K562 (cell line): ENCODE results near the gene DNAJB1. TPM values are rescaled to one million over a fixed set of nuclear protein-coding genes. Genes with fewer than 3 reads are reported as not detected.
A peak's percentile ranks its signal among the peaks of the same experiment; 100 is the strongest.

Experiments
- ATAC-seq: fragments of 200-7000 bp; cut with Tn5 transposase; 3 replicates; pipeline ENCODE4 v1.9.1; 2020; ENCODE audit warnings: moderate library complexity
- BruUV-seq: library from RNA; stranded (reverse); fragments of 400-500 nt; replicated peaks from 2 replicates; lab custom pipeline; 2021; lab: Mats Ljungman, UMichigan
- CTCF ChIA-PET: fragments of 300-600 bp; formaldehyde crosslinking; extraction: SDS; loops from one replicate; lab custom pipeline; 2021; ENCODE audit warnings: low intra/inter-chr PET ratio; lab: Yijun Ruan, JAX
- POLR2A ChIA-PET: fragments of 300-600, 350-650 bp; sonication (Branson Sonifier 250); formaldehyde crosslinking; extraction: SDS; loops from one replicate; lab custom pipeline; 2021; ENCODE audit warnings: antibody characterized with exemption, inconsistent platforms; lab: Yijun Ruan, JAX
- DNase-seq, 4 experiments: peaks; one replicate each; pipeline versions ENCODE4 v3.0.0 to v3.0.0-alpha.2; 2011 to 2018; ENCODE audit warnings: low spot score in 3 of 4, mixed read lengths in 3 of 4; ENCODE audit errors: extremely low read depth in 1 of 4
- FAIRE-seq: peaks from 2 replicates; lab custom pipeline; 2011; peaks lifted over from hg19 to GRCh38; lab: Jason Lieb, UNC
- H2AFZ ChIP-seq: 2 replicates; pipeline ENCODE4 v1.6.0; 2011; ENCODE audit warnings: low read depth, low read length, control low read depth, inconsistent platforms
- H3K27ac ChIP-seq: fragments of 200-600 bp; 3 replicates; pipeline ENCODE4 v1.8.0; 2011; ENCODE audit warnings: low read depth, mild to moderate bottlenecking, control low read depth, inconsistent platforms, low read length, moderate library complexity, mixed read lengths; ENCODE audit errors: extremely low read depth
- H3K27me3 ChIP-seq, 2 experiments: fragments of 300-600 bp in 1 of 2; 2 replicates in 1 of 2; 3 replicates in 1 of 2; pipeline versions ENCODE4 v1.6.0 to v1.8.0; 2011; ENCODE audit warnings: inconsistent platforms in 2 of 2, low read length in 2 of 2, mild to moderate bottlenecking in 1 of 2, mixed read lengths in 1 of 2, moderate library complexity in 1 of 2; ENCODE audit not compliant: control insufficient read depth in 2 of 2, insufficient read depth in 2 of 2
- H3K36me3 ChIP-seq: fragments of 300-600 bp; 3 replicates; pipeline ENCODE4 v1.8.0; 2011; ENCODE audit warnings: mild to moderate bottlenecking, low read length, inconsistent platforms; ENCODE audit not compliant: control insufficient read depth, insufficient read depth
- H3K4me1 ChIP-seq, 2 experiments: fragments of 200-600 bp in 1 of 2; replicated peaks in 1 of 2; 2 replicates in 1 of 2; 3 replicates in 1 of 2; pipeline versions ENCODE4 v1.5.1 to v1.8.0; 2011; ENCODE audit warnings: inconsistent platforms in 2 of 2, low read length in 2 of 2, mild to moderate bottlenecking in 1 of 2, mixed read lengths in 1 of 2, moderate library complexity in 1 of 2; ENCODE audit not compliant: control insufficient read depth in 2 of 2, insufficient read depth in 2 of 2
- H3K4me2 ChIP-seq: 2 replicates; pipeline ENCODE4 v1.6.1; 2011; ENCODE audit warnings: low read length, control low read depth, inconsistent platforms, mixed read lengths; ENCODE audit not compliant: insufficient read depth
- H3K4me3 ChIP-seq: fragments of 200-600 bp; sonication (generic), shearing (Covaris generic); 2 replicates; pipeline ENCODE4 v1.5.1; 2016; ENCODE audit warnings: control low read depth, inconsistent platforms
- H3K79me2 ChIP-seq: fragments of 200-600 bp; 3 replicates; pipeline ENCODE4 v1.8.0; 2011; ENCODE audit warnings: low read length, inconsistent platforms; ENCODE audit not compliant: control insufficient read depth, insufficient read depth
- H3K9ac ChIP-seq, 2 experiments: 2 replicates each; pipeline versions ENCODE4 v1.6.0 to v1.6.1; 2011; ENCODE audit warnings: low read depth in 2 of 2, low read length in 2 of 2, control low read depth in 1 of 2, inconsistent platforms in 1 of 2, mild to moderate bottlenecking in 1 of 2, mixed read lengths in 1 of 2; ENCODE audit not compliant: insufficient read depth in 1 of 2
- H3K9me1 ChIP-seq: one replicate; pipeline ENCODE4 v1.6.0; 2011; ENCODE audit warnings: inconsistent platforms, mild to moderate bottlenecking, low read length, moderate library complexity; ENCODE audit not compliant: control insufficient read depth, insufficient read depth
- H3K9me3 ChIP-seq: replicated peaks from 2 replicates; pipeline ENCODE4 v1.5.1; 2011; ENCODE audit warnings: low read depth, low read length, inconsistent platforms; ENCODE audit not compliant: control insufficient read depth, insufficient read depth
- H4K20me1 ChIP-seq: replicated peaks from 2 replicates; pipeline ENCODE4 v1.6.1; 2011; ENCODE audit warnings: low read length, inconsistent platforms, mixed read lengths; ENCODE audit not compliant: control insufficient read depth, insufficient read depth
- BACH1 ChIP-seq: fragments of 200-800 bp; sonication (Bioruptor generic); IDR thresholded peaks from 2 replicates; pipeline ENCODE4 v1.6.1; 2016; ENCODE audit warnings: missing genetic modification characterization, missing compliant biosample characterization
- BHLHE40 ChIP-seq: IDR thresholded peaks from 2 replicates; pipeline ENCODE4 v1.6.1; 2011; ENCODE audit warnings: low read length, improper control_type of control experiment
- CBFB ChIP-seq: sonication (generic); formaldehyde crosslinking; IDR thresholded peaks from 2 replicates; pipeline ENCODE4 v1.4.0; 2020; ENCODE audit warnings: mild to moderate bottlenecking, missing genetic modification reagents
- CXXC5 ChIP-seq: fragments of 250-450 bp; sonication (Bioruptor Pico); IDR thresholded peaks from 2 replicates; pipeline ENCODE4 v1.8.0; 2022; ENCODE audit warnings: inconsistent platforms, mild to moderate bottlenecking, moderate library complexity
- DPF2 ChIP-seq: fragments of 450-650 bp; IDR thresholded peaks from 2 replicates; pipeline ENCODE4 v1.6.1; 2016
- FUS ChIP-seq: fragments of 200-400 bp; formaldehyde crosslinking; optimal IDR thresholded peaks from 2 replicates; pipeline ENCODE3; 2017; ENCODE audit warnings: low read depth, low read length
- KDM4B ChIP-seq, 2 experiments: fragments of 450-650 bp in 1 of 2; sonication (generic) in 1 of 2; IDR thresholded peaks; 2 replicates each; pipeline ENCODE4 v1.6.1; 2016 to 2017; ENCODE audit warnings: borderline replicate concordance in 2 of 2, antibody characterized with exemption in 1 of 2, low read depth in 1 of 2, mild to moderate bottlenecking in 1 of 2
- MCM3 ChIP-seq: fragments of 450-650 bp; IDR thresholded peaks from 2 replicates; pipeline ENCODE4 v1.6.1; 2016
- NCOA4 ChIP-seq: fragments of 450-650 bp; IDR thresholded peaks from 2 replicates; pipeline ENCODE4 v1.6.1; 2018; ENCODE audit warnings: mild to moderate bottlenecking; ENCODE audit not compliant: partially characterized antibody
- NFXL1 ChIP-seq: fragments of 450-650 bp; formaldehyde crosslinking; IDR thresholded peaks from 2 replicates; pipeline ENCODE4 v1.4.0; 2021; ENCODE audit warnings: mild to moderate bottlenecking
- PTRF ChIP-seq: fragments of 450-650 bp; IDR thresholded peaks from 2 replicates; pipeline ENCODE4 v1.6.1; 2016; ENCODE audit warnings: mild to moderate bottlenecking, missing genetic modification characterization, missing compliant biosample characterization
- PURB ChIP-seq: sonication (generic); formaldehyde crosslinking; IDR thresholded peaks from 2 replicates; pipeline ENCODE4 v1.9.0; 2021; ENCODE audit warnings: low read depth, mild to moderate bottlenecking, missing genetic modification reagents
- TCFL5 ChIP-seq: fragments of 250-450 bp; sonication (Bioruptor Pico); conservative IDR thresholded peaks from 2 replicates; pipeline ENCODE4 v1.6.1; 2021; ENCODE audit warnings: mild to moderate bottlenecking, moderate library complexity, matching md5 sums
- WGBS: fragments of 100-300 bp; shearing (Covaris generic); methylation state at CpG from one replicate; pipeline ENCODE4 v1.1.6; 2016; ENCODE audit warnings: low coverage, mixed read lengths; ENCODE audit not compliant: insufficient coverage; ENCODE audit errors: missing lambda C conversion rate; 5-methylcytosine and 5-hydroxymethylcytosine counted together
- in situ Hi-C: fragments of 300-500 bp; cut with MboI; formaldehyde crosslinking; loops from 4 replicates; pipeline ENCODE4 v1.15.0; 2018; ENCODE audit warnings: inconsistent platforms, mixed read lengths
- intact Hi-C: fragments of 100-400 bp; cut with micrococcal nuclease; formaldehyde crosslinking; loops from 2 replicates; pipeline ENCODE4 v1.14.2; 2022
- polyA plus RNA-seq, 8 experiments: library from polyadenylated mRNA; depleted of rRNA in 4 of 8; stranded (reverse) in 5 of 8; unstranded in 3 of 8; fragments of >200 nt; fragmentation: Nextera tagmentation in 2 of 8; fragmentation: Illumina TruSeq in 1 of 8; extraction: Ambion mirVana in 2 of 8; extraction: Trizol in 1 of 8; gene quantifications; 2 replicates each; pipeline versions ENCODE4 v1.2.1 to v1.2.3, GENCODE V29; 2011 to 2014; ENCODE audit warnings: inconsistent platforms in 1 of 8, missing spikeins in 1 of 8
- total RNA-seq, 7 experiments: library from RNA; depleted of rRNA in 6 of 7; stranded (reverse); fragments of >200 nt in 6 of 7; fragmentation: Illumina TruSeq in 2 of 7; extraction: Trizol in 2 of 7; gene quantifications; 2 replicates each; pipeline versions ENCODE4 v1.2.1 to v1.2.3, GENCODE V29; 2011 to 2021; ENCODE audit warnings: low replicate concordance in 1 of 7
- TF ChIP-seq, protein P1 (sequence below): fragments of 450-650 bp; conservative IDR thresholded peaks from 2 replicates; pipeline ENCODE4 v1.6.1; 2016; ENCODE audit warnings: missing genetic modification characterization, low read depth, mild to moderate bottlenecking, control low read depth, missing compliant biosample characterization
- TF ChIP-seq, protein P2 (sequence below): fragments of 450-650 bp; IDR thresholded peaks from 2 replicates; pipeline ENCODE4 v1.6.1; 2016; ENCODE audit warnings: missing biosample characterization, missing genetic modification characterization
- TF ChIP-seq, protein P3 (sequence below): IDR thresholded peaks from 2 replicates; pipeline ENCODE4 v1.6.1; 2014; ENCODE audit warnings: antibody characterized with exemption

Gene DNAJB1
- total and polyA plus RNA-seq, 9 of the 15 experiments (the other 6 are each of a cell fraction or from before 2014, with no cell fraction given), result 13.2 to 113 (median 62.1) TPM

DNA sequence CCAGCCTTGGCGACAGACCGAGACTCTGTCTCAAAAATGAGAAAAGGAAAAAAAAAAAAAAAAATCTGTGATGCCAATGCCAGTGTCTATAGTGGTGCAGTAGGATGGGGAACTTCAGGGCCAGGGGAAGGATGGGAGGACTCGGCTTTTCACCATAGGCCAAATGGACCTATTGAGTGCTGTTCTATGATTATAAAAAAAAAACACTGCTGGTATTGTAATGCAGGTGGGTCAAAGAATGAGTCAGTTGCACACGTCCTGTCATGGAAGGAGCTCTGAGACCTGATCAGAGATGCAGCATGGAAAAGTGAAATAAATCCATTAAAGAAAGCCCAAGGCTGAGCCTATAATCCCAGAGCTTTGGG, 7.0 kb downstream of the DNAJB1 start (continued):
- TF ChIP-seq, protein P1, sequence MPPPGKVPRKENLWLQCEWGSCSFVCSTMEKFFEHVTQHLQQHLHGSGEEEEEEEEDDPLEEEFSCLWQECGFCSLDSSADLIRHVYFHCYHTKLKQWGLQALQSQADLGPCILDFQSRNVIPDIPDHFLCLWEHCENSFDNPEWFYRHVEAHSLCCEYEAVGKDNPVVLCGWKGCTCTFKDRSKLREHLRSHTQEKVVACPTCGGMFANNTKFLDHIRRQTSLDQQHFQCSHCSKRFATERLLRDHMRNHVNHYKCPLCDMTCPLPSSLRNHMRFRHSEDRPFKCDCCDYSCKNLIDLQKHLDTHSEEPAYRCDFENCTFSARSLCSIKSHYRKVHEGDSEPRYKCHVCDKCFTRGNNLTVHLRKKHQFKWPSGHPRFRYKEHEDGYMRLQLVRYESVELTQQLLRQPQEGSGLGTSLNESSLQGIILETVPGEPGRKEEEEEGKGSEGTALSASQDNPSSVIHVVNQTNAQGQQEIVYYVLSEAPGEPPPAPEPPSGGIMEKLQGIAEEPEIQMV (tag), result no peak
- TF ChIP-seq BHLHE40 (no peak), NFXL1 (no peak), CBFB (CRISPR knock-in tag) (no peak), PTRF (tag) (0 out of 2 replicates have a peak, but pooled peaks have one; percentile 26)

DNA sequence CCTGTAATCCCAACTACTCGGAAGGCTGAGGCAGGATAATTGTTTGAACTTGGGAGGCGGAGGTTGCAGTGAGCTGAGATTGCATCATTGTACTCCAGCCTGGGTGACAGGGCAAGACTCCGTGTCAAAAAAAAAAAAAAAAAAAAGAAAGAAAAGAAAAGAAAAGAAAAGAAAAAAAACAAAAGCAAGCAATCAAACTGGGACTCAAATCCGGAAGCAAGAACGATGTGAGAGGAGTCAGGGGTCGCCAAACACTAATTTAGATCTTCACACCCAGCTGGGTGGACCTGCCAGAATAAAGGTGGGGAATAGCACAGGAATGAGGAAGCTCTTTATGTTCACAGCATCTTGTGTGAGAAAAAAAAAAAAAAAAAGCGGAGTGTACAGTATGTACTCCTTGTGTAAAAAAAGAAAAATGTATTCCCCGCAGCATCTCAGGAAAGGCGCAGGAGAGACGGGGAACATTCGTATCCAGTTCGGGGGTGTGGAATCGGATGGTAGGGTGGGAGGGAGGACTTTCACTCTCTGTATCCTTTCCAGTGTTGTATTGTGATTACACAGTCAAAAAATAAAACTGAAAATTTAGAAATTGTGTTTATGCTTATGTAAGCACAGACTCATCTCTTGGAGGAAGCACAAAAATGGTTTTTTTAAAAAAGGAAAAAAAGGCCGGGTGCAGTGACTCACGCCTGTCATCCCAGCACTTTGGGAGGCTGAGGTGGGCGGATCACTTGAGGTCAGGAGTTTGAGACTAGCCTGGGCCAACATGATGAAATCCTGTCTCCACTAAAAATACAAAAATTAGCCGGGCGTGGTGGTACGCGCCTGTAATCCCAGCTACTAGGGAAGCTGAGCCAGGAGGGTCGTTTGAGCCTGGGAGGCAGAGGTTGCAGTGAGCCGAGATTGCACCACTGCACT, 7.6 kb downstream of the DNAJB1 start:
- ATAC-seq, result peak; percentile 19
- no peak overlapping the region for H3K4me2 ChIP-seq
- peaks cover 16% of the 10 kb centered on the region for H3K79me2 ChIP-seq
- no peaks in the 10 kb centered on the region for H3K9me3 ChIP-seq
- peak in 1 of 4 experiments; percentile 43 for DNase-seq
- 0 out of 2 replicates have a peak overlapping the region, but pooled peaks have one; percentile 12 for H2AFZ ChIP-seq
- H3K36me3 ChIP-seq, result peaks cover 20% of the 10 kb centered on the region
- peak overlapping the region in 1 of 2 experiments; percentile 45; a peak in 1 of 4 replicates for H3K9ac ChIP-seq
- H3K27me3 ChIP-seq, result no peaks in the 10 kb centered on the region
- H3K4me3 ChIP-seq, result no peak overlapping the region
- in situ Hi-C loops (no loop called here), intact Hi-C loops (no loop called here)
- H3K9me1 ChIP-seq, result no peaks in the 10 kb centered on the region
- 32% methylated on average over 19 of the region's 22 CpGs for WGBS
- H3K4me1 ChIP-seq, result peaks cover 43 to 58% of the 10 kb centered on the region in 2 experiments
- peak overlapping the region; percentile 54; the same call in 1 of the 3 replicates for H3K27ac ChIP-seq
- peaks cover 6% of the 10 kb centered on the region for H4K20me1 ChIP-seq
- FAIRE-seq, result peak; percentile 32
- CTCF ChIA-PET, result no interaction called here
- POLR2A ChIA-PET, result interaction anchor here (0.5 to 2.1 kb wide), 4 partner anchors 11 to 66 kb away, joined by 3 to 5 read pairs (median 4); partner anchors contain the start of gene GIPC1
- BruUV-seq, result no TSS peak
- TF ChIP-seq, protein P2, sequence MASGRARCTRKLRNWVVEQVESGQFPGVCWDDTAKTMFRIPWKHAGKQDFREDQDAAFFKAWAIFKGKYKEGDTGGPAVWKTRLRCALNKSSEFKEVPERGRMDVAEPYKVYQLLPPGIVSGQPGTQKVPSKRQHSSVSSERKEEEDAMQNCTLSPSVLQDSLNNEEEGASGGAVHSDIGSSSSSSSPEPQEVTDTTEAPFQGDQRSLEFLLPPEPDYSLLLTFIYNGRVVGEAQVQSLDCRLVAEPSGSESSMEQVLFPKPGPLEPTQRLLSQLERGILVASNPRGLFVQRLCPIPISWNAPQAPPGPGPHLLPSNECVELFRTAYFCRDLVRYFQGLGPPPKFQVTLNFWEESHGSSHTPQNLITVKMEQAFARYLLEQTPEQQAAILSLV (tag), result 0 out of 2 replicates have a peak, but pooled peaks have one; percentile 52
- no peak for TF ChIP-seq MCM3
- TF ChIP-seq DPF2, result peak; percentile 77
- no peak for TF ChIP-seq FUS
- no peak for TF ChIP-seq KDM4B (IDR thresholded peaks at IDR 0.05; ENCODE audit: borderline replicate concordance in 2 of 2, low read depth in 1 of 2)
- TF ChIP-seq BHLHE40, result no peak
- no peak for TF ChIP-seq PURB
- no peak for TF ChIP-seq BACH1 (tag)
- TF ChIP-seq, protein P3, sequence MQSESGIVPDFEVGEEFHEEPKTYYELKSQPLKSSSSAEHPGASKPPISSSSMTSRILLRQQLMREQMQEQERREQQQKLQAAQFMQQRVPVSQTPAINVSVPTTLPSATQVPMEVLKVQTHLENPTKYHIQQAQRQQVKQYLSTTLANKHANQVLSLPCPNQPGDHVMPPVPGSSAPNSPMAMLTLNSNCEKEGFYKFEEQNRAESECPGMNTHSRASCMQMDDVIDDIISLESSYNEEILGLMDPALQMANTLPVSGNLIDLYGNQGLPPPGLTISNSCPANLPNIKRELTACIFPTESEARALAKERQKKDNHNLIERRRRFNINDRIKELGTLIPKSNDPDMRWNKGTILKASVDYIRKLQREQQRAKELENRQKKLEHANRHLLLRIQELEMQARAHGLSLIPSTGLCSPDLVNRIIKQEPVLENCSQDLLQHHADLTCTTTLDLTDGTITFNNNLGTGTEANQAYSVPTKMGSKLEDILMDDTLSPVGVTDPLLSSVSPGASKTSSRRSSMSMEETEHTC, result no peak
- no peak; the same call in 1 of the 2 replicates for TF ChIP-seq CXXC5 (CRISPR knock-in tag)
- TF ChIP-seq NCOA4, result no peak
- no peak for TF ChIP-seq TCFL5 (CRISPR knock-in tag)
